ENCODE results near the gene TNFRSF11A.

Gene TNFRSF11A

DNA sequence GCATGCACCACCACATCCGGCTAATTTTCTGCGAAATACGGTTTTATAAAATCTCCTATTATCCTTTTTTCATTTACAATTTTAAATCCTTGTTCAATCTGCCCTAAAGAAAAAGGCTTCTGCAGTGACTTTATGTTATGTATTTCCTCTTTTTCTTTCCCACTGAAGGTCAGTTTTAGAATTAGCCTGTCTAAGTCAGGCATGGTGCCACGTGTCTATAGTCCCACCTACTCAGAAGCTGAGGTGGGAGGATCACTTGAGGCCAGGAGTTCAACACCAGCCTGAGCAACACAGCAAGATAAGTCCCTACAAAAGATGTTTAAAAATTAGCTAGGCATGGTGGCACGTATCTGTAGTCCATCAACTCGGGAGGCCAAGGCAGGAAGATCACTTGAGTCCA lies 39.8 kb upstream of the TNFRSF11A start:
- no peak overlapping the region for H2AFZ ChIP-seq (ENCODE audit: low read depth, low read length)
- H3K4me2 ChIP-seq (ENCODE audit: low read length), result no peak overlapping the region
- peaks cover 42% of the 10 kb centered on the region for H3K36me3 ChIP-seq (replicated peaks; ENCODE audit: low read depth, low read length)
- no peak overlapping the region for H3K4me3 ChIP-seq (ENCODE audit: low read length)
- H4K20me1 ChIP-seq (ENCODE audit: insufficient read depth, low read length), result peaks cover 5% of the 10 kb centered on the region
- TF ChIP-seq EZH2phosphoT487 (IDR thresholded peaks at IDR 0.05; ENCODE audit: low read depth), result no peak
- TF ChIP-seq, protein P1, sequence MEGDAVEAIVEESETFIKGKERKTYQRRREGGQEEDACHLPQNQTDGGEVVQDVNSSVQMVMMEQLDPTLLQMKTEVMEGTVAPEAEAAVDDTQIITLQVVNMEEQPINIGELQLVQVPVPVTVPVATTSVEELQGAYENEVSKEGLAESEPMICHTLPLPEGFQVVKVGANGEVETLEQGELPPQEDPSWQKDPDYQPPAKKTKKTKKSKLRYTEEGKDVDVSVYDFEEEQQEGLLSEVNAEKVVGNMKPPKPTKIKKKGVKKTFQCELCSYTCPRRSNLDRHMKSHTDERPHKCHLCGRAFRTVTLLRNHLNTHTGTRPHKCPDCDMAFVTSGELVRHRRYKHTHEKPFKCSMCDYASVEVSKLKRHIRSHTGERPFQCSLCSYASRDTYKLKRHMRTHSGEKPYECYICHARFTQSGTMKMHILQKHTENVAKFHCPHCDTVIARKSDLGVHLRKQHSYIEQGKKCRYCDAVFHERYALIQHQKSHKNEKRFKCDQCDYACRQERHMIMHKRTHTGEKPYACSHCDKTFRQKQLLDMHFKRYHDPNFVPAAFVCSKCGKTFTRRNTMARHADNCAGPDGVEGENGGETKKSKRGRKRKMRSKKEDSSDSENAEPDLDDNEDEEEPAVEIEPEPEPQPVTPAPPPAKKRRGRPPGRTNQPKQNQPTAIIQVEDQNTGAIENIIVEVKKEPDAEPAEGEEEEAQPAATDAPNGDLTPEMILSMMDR (IDR thresholded peaks at IDR 0.05; ENCODE audit: low read depth, low read length), result no peak
- no peaks in the 10 kb centered on the region for H3K79me2 ChIP-seq (ENCODE audit: low read length)
- no peaks in the 10 kb centered on the region for H3K27me3 ChIP-seq (ENCODE audit: low read depth, low read length)
- peaks cover 58% of the 10 kb centered on the region for H3K4me1 ChIP-seq (ENCODE audit: low read length)
- H3K27ac ChIP-seq (ENCODE audit: low read length), result no peak overlapping the region
- H3K9ac ChIP-seq (ENCODE audit: low read length), result no peak overlapping the region
- no peaks in the 10 kb centered on the region for H3K9me3 ChIP-seq (ENCODE audit: insufficient read depth, low read length)

DNA sequence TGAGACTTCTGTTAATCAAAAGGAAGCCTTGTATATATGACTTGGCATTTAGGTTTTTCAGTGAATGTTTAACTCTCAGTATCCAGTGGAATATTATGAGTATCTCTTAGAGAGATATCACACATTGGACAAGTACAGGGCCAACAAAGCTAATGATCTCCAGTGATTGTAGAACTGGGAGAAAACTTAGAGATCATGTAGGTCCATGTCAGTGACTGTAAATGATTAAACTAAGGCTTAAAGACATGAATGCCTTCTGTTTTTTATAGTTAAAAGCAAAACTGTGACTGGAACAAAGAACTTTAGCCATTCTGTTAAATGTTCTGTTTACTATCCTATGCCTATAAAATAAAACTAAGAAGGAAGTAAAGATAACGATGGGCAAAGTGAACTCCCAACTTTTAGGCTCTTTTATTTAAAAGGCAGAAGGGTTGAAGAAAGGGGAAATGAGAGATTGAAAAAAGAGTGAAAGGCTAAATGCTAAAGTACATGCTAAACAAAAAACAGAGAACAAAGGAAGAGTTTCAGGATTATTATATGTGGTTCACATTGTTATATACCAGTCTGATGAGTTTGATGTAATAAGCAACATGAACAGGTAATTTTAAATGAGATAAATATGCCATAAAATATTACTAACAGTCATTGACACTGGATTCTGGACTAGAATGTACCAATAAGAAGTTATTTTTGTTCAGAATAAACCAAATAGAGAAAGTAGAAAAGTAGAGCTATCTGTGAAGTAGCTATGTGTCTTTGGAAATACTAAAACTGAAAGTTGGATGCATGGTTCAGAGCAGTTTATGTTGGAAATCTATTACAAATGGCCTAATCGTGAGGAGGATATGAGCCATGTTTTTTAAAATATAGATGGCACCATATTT lies 37.1 kb upstream of the TNFRSF11A start:
- Histone ChIP-seq H3K36me3 (replicated peaks; ENCODE audit: low read depth, low read length) (peaks cover 51% of the 10 kb centered on the region), H3K27me3 (ENCODE audit: low read depth, low read length) (no peaks in the 10 kb centered on the region), H3K9me3 (ENCODE audit: insufficient read depth, low read length) (no peaks in the 10 kb centered on the region), H3K79me2 (ENCODE audit: low read length) (no peaks in the 10 kb centered on the region), H3K4me2 (ENCODE audit: low read length) (peak overlapping the region; percentile 80), H3K4me3 (ENCODE audit: low read length) (peak overlapping the region; percentile 52), H3K27ac (ENCODE audit: low read length) (peak overlapping the region; percentile 80), H4K20me1 (ENCODE audit: insufficient read depth, low read length) (peaks cover 5% of the 10 kb centered on the region), H3K9ac (ENCODE audit: low read length) (peak overlapping the region; percentile 11; the same call in 1 of the 2 replicates), H2AFZ (ENCODE audit: low read depth, low read length) (no peak overlapping the region), H3K4me1 (ENCODE audit: low read length) (peaks cover 31% of the 10 kb centered on the region)
- TF ChIP-seq, protein P1 (IDR thresholded peaks at IDR 0.05; ENCODE audit: low read depth, low read length), result no peak
- no peak for TF ChIP-seq EZH2phosphoT487 (IDR thresholded peaks at IDR 0.05; ENCODE audit: low read depth)

DNA sequence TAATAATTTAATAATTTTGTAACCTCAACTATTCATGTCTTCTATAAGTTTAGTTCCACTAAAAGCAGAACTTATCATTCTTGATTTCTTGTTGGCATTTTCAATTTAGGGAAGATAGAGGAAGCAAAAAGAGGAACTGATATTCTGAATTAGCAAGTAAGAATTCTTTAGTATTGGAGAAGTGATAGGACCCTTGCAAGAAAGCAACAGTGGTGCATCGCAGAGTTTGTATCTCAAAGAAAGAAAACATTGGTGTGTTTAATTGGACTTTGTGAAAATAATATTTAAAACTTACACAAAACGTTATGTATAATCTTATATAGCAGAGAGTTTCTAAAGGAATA lies 36.5 kb upstream of the TNFRSF11A start:
- peaks cover 5% of the 10 kb centered on the region for H4K20me1 ChIP-seq (ENCODE audit: insufficient read depth, low read length)
- H3K4me2 ChIP-seq (ENCODE audit: low read length), result peak overlapping the region; percentile 80
- no peaks in the 10 kb centered on the region for H3K27me3 ChIP-seq (ENCODE audit: low read depth, low read length)
- no peaks in the 10 kb centered on the region for H3K79me2 ChIP-seq (ENCODE audit: low read length)
- no peaks in the 10 kb centered on the region for H3K9me3 ChIP-seq (ENCODE audit: insufficient read depth, low read length)
- peak overlapping the region; percentile 5; the same call in 1 of the 2 replicates for H3K9ac ChIP-seq (ENCODE audit: low read length)
- H3K4me3 ChIP-seq (ENCODE audit: low read length), result peak overlapping the region; percentile 61
- TF ChIP-seq, protein P1 (IDR thresholded peaks at IDR 0.05; ENCODE audit: low read depth, low read length), result no peak
- no peak for TF ChIP-seq EZH2phosphoT487 (IDR thresholded peaks at IDR 0.05; ENCODE audit: low read depth)
- no peak overlapping the region for H2AFZ ChIP-seq (ENCODE audit: low read depth, low read length)
- H3K4me1 ChIP-seq (ENCODE audit: low read length), result peaks cover 30% of the 10 kb centered on the region
- peaks cover 45% of the 10 kb centered on the region for H3K36me3 ChIP-seq (replicated peaks; ENCODE audit: low read depth, low read length)
- H3K27ac ChIP-seq (ENCODE audit: low read length), result peak overlapping the region; percentile 80

DNA sequence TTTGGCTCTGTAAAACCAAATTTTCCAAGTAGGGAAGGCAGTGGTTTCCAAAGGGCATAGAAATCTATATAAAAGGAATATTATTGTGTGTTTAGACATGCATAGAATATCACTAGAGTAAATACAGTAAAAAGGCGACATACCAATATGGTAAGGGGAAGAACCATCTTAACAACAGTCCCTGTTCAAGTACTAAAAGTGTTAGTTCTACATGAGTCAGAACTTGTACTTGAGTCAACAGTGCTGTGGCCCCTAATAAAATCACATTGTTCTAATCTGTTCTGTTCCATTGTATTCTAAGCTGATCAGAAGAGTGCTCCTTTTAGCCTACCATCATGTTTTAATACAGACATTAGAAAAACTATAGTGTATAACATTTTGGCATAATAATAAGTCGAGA lies 36.1 kb upstream of the TNFRSF11A start:
- Histone ChIP-seq H3K9me3 (ENCODE audit: insufficient read depth, low read length) (no peaks in the 10 kb centered on the region), H4K20me1 (ENCODE audit: insufficient read depth, low read length) (peaks cover 5% of the 10 kb centered on the region), H3K27me3 (ENCODE audit: low read depth, low read length) (no peaks in the 10 kb centered on the region), H3K9ac (ENCODE audit: low read length) (peak overlapping the region; percentile 5; the same call in 1 of the 2 replicates), H3K4me3 (ENCODE audit: low read length) (peak overlapping the region; percentile 61), H3K79me2 (ENCODE audit: low read length) (no peaks in the 10 kb centered on the region), H3K4me2 (ENCODE audit: low read length) (peak overlapping the region; percentile 80), H3K36me3 (replicated peaks; ENCODE audit: low read depth, low read length) (peaks cover 44% of the 10 kb centered on the region), H2AFZ (ENCODE audit: low read depth, low read length) (no peak overlapping the region), H3K4me1 (ENCODE audit: low read length) (peaks cover 30% of the 10 kb centered on the region), H3K27ac (ENCODE audit: low read length) (peak overlapping the region; percentile 80)
- TF ChIP-seq, protein P1 (IDR thresholded peaks at IDR 0.05; ENCODE audit: low read depth, low read length), result no peak
- TF ChIP-seq EZH2phosphoT487 (IDR thresholded peaks at IDR 0.05; ENCODE audit: low read depth), result no peak

Data from OCI-LY3 (cell line).